Measurements from ENCODE around the gene MYRF.

The MYRF gene

DNA sequence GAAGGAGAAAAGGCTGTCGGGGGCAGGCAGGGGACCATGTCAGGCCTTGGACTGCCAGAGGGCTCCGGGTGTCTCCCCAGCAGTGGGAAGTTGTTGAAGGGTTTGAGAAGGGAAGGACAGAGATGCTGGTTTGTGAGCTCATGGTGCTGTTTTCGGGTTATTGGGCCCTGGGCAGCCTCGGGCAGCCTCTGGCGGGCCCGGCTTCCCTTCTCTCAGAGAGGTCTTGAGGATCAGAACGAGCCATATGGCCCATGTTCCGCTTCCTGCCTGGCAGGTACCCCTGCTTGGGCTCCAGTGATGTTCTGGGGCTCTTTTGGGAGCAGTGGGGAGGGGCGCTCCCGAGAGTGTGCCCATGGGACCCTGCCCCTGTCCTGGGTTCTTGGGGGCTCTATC, 9.8 kb downstream of the MYRF start:
- no peak for FAIRE-seq

DNA sequence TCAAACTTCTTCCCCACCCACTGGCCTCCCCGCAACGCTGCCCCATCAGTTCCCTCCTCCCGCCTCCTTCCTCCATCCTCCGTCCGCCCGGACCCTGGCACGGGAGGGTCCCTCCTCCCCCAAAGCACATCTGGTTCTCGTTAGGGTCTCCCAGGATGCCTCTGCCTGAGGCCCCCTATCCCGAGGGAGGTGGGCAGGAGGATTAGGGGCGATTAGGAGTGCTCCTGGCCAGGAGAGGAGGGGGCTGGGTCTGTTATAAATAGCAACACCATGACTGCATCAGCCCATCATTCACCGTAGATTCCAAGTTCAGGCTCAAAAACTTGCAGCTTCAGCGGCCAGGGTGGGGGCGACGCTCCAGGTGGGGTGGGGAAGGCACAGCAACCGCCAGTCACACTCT, 10.4 kb downstream of the MYRF start:
- FAIRE-seq = no peak

DNA sequence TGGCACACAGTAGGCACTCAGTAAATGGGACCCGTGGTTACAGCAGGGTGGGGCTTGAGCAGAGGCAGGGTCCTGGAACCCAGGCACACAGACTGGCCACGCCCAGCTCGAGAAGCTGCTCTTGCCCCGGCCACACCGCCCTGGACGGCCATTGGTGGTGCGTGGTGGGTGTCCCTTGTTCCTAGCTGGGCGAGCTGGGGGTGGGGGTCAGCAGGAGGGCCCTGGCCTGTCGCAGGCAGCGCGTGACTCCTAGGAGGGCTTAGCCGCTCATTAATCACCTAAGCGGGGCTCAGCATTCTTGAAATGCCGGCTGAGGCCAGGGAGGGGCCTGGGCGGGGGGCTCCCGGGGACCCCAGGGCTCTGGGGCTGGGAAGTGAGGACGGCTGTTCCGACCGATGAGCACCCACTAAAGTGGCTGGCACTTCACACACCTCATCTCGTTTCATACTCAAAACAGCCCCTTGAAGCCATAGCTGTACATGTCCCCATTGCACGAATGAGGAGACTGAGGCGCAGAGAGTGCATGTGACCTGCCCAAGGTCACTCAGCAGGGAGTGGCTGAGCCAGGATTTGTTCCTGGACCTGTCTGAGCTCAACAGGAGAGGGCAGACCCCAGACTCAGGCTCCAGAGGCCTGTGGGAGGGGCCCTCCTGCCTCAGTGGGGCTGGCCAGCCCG, 11.6 kb downstream of the MYRF start:
- FAIRE-seq = no peak

DNA sequence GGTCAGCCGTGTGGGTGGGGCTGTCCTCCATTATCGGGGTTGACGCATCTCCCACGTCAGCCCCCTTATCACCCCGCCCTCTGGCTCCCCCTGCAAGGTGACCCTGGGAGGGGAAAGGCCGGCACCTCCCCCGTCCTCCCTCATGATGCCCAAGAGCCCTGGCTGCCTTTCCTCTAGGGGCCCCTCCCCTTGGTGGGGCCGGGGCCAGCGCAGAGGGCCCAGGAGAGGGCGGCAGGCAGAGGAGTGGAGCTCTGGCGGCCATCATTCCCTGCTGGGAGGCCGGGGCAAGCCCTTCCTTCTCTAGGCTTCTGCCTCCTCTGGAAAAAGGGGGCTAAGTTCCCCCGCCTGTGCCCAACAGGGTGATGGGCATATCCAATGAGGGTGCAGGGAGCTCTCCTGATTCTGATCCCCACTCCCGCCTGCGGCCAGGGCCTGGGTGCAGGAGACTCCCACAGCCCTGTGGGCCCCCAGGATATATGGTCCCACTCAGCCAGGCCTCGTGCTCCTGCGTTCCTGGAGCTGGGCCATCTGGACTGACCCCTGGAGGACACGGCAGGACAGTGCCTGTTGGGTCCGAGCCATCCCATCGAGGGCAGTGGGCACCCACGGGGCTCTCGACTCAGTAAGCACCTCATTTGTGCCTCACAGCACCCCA, 12.3 kb downstream of the MYRF start:
- FAIRE-seq = no peak

DNA sequence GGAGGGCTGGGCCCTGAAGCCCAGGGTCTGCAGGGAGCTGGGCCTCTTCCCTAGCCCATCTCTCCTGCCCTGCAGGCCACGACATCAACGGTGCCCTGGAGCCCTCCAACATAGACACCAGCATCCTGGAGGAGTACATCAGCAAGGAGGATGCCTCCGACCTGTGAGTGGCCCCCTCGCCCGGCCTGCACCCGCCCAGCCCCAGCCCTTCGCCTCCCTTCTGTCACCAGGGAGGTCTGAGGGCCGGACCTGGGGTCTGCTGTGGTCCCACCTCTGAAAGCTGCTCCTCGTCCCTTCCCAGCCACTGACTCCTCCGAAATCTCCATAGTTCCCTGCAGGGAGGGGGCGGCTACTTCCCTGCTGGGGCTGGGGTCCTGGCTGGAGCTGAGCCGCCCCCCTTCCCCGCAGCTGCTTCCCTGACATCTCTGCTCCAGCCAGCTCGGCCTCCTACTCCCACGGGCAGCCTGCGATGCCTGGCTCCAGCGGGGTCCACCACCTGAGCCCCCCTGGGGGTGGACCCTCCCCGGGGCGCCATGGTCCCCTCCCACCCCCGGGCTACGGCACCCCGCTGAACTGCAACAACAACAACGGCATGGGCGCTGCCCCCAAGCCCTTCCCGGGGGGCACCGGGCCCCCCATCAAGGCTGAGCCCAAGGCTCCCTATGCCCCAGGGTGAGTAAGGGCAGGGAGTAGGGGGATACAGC, 13.3 kb downstream of the MYRF start:
- no peak for FAIRE-seq

DNA sequence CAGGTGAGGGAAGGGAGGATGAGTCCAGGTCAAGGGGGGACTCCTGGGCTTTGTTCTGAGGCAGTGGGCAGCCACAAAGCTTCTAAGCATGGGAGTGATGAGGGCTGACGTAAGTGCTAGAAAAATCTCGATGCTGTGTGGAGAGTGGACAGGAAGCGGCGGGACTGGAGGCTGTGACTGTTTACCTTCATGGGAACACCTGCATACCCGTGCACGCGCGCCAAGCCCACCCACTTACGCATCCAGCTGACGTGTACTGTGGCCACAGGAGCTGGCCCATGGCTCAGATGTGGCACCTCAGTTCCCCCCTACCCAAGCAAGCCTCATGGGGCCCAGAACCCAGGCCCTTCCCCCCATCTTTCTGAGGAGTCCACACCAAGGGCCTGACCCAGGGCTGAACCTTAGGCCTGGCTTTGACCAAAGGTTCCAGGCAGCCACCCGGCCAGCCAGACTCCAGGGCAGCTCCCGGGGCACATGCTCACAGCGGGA, 14.0 kb downstream of the MYRF start:
- FAIRE-seq = no peak

DNA sequence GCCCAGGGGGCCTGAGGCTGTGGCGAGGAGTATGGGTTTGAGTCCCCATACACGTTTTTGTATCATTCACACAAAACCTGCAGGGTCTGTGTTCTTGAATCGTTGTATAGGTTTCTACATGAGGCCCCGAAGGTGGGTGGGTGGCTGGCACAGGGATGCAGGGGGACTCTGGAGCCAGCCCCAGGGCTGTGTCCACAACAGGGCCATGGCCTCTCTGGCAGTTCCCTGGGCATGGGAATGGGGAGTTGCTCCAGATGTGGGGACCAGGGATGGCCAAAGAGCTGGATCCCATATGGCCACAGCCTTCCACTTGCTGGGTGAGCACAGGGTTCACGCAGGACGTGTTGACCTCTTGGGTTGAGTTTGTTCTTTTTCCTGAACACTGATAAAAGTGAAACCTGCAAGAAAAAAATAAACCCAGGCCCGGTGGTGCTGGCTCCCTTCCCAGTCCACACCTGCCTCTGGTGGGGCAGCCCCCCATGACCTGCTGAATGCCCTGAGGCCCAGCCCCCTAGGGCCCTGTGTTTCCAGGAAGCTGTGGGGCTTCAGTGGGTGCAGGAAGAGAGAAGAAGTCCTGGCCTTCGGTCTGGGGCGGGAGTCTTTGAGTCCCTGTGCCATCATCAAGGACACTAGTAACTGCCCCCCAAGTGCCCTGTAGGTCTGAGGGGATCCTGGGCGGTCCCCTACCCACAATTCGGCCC, 16.1 kb downstream of the MYRF start:
- no peak for FAIRE-seq

DNA sequence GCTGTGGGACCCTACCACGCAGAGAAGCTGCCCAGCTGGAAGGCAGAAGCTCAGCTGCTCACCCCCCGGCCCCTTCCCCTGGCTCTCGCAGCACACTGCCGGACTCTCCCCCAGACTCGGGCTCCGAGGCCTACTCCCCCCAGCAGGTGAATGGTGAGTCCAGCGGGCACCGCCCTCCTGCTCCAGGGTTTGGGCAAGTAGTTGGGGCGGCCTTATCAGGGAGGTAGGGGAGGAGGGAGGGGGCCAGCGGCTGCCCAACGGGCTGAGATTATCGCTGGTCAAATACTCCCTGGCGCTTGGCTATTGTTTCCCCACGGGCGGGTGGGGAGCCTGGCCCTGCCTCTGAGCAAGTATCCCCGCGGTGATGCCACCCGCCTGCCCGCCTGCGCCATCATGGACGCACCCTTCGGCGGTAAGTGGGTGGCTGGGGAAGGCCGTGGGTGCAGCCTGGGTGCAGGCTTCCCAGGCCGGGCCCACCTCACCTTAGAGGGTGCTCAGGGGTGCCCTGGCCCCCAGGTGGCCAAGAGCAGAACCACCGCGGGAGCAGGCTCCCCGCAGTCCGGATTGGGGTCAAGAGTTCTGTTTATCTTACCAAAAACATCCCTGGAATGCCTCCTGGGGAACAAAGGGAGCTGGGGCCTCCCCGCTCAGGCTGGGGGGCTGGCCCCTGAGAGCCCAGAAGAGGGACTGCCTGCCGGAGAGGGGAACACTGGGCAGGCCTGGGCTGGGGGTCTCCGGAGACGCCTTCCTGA, 16.9 kb downstream of the MYRF start:
- no peak for FAIRE-seq

DNA sequence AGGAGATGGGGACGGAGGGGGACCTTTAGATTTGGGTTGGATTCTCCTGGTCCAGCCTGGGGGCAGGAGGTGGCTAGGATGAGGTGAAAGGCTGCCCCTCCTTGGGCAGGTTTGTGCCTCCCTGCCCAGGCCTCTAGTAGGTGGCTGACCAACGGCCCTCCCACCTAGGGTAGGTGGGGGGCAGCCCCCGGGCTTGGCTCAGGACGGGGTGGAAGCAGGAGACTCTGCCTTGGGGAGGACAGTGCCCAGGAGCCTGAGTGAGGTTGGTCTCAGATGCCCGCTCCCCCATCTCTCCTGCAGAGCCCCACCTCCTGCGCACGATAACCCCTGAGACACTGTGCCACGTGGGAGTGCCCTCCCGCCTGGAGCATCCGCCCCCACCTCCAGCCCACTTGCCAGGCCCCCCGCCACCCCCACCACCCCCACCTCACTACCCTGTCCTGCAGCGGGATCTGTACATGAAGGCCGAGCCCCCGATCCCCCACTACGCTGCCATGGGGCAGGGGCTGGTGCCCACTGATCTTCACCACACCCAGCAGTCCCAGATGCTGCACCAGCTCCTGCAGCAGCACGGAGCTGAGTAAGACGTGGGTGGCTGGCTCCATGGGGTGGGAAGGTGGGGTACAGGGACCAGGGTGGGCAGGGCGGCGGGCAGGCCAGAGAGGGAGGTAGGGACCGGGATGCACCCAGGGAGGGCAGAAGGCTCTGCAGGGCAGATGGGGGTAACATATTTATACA, 17.7 kb downstream of the MYRF start:
- FAIRE-seq = no peak

DNA sequence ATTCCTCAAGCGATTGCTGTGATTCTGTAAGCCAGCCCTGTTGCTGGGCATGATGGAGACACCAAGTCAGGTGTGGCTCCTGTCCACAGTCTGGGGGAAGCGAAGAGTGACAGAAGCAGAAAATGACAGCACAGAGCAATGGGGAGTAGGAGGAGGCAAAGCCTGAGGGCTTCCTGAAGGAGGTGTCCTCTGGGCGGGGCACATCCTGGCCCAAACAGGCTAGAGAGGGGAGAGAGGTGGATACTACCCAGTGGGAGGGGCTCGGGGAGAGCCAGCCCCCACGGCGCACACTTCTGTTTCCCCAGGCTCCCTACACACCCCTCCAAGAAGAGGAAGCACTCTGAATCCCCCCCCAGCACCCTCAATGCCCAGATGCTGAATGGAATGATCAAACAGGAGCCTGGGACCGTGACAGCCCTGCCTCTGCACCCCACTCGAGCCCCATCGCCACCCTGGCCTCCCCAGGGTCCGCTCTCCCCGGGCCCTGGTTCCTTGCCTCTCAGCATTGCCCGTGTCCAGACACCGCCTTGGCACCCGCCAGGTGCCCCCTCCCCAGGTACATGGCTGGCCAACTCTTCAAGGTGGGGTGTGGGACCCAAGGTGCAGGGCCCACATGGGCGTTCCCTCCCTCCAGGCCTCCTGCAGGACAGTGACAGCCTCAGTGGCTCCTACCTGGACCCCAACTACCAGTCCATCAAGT, 18.9 kb downstream of the MYRF start:
- no peak for FAIRE-seq

DNA sequence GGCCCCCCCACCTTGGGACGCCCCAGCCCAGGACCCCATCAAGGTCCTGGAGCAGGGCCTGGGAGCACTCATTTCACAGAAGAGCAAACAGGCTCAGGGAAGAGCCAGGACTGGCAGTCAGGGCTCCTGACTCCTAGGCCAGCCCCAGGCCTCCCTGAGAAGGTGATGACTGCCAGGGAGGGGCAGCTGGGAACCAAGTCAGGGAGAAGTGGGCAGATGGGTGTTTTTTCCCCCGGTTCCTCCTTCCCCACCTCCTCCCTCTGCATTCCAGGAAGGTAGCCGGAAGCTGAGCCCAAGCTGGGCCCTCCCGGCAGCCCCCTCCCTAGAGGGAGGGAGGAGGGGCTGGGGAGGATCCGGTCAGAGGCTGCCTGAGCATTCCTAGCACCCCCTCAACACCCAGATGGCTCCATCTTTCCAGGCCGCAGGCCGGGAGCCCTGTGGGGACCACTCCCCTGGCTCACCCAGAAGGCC, 19.6 kb downstream of the MYRF start:
- no peak for FAIRE-seq

DNA sequence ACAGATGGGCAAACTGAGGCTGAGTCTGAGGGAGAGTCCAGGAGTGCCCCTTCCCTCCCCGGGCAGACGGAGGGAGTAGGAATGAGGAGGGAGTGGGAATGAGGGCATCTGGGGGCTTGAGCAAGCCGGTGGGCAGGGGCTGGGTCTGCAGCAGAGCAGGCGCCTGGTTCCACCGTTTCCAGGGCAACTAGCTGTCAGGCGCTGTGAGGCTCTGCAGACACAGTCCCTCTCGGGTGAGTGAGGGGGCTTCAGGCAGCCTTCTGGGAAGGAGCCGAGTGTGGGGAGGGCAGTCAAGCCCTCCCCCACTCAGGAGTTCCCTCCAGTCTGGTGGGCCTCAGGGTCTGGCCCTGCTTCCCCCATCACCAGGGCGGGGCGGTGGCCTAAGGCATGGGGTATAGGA, 20.9 kb downstream of the MYRF start:
- FAIRE-seq = no peak

DNA sequence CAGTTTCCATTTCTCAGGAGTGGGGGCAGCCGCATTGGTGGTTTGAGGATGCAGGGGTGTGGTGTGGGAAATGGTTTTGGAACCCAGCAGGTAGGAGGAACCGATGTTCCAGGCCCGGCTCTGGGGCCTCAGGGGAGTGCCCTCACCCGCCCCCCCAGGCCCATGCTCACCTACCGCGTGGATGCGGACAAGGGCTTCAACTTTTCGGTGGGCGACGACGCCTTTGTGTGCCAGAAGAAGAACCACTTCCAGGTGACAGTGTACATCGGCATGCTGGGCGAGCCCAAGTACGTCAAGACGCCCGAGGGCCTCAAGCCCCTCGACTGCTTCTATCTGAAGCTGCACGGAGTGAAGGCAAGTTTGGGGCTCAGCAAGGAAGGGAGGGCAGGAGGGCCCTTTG, 21.4 kb downstream of the MYRF start:
- no peak for FAIRE-seq

DNA sequence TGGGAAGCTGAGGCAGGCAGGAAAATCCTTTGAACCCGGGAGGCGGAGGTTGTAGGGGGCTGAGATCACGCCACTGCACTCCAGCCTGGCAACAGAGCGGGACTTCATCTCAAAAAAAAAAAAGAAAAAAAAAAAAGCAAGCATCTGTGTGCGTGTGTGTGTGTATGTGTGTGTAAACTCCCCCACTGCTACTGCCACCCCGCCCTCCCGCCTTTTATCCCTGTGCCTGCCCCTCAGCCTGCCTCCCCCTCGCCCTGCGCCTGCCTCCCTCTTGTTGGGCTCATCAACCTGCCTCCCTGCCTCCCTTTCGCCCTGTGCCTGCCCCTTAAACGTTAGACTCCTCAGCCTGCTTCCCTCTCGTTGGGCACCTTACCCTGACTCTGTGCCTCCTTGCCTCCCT, 22.0 kb downstream of the MYRF start:
- FAIRE-seq = no peak

DNA sequence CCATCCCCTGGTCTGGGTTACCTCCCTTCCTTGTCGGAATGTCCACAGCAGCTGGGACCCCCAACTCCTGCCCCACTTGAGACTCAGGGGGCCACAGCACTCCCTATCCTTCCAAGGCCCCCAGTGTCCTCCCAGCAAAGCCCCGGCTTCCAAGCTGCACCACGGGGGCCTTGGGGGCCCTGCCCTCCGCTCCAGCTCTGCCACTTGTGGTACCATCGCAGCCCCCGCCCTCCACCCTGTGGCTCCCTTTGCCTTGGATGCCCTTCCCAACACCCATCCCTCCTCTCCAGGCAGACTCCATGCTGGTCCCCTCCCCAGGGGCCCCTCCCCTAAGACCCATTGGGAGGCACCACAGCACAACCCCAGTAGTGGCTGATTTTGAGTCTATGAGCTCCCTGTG, 22.7 kb downstream of the MYRF start:
- FAIRE-seq = no peak

DNA sequence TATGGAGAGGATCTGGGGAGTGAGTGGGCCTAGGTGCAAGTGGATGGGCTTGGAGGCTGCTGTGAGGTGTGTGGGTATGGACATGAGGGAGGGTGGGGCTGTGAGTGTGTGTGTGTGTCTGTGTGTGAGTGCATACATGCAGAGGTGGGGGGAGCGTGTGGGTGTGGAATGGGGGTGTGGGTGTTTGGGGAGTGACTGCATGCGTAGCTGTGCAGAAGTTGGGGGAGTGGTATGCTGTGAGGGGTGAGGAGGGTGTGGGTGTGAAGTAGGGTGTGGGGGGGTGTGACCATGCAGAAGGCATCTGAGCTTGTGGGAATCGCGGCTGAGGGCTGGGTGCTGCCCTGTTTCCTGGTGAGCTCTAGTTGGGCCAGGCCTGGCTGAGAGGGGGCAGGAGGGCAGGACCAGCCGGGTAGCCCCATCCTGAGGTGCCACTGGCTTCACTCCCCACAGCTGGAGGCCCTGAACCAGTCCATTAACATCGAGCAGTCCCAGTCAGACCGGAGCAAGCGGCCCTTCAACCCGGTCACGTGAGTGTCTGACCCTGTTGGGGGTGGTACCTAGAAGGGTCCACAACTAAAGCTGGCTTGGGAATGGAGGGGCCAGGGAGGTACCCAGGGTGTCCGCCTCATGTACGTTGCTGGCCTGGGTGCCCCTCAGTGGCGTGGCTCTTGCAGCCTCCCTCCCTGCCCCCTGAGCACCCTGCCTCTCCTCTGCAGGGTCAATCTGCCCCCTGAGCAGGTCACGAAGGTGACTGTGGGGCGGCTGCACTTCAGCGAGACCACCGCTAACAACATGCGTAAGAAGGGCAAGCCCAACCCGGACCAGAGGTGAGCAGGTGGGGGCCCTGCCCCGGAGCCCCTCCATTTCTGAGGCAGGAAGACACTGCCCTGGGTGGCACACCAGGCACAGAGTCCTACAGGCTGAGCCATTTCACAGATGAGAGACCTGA, 23.4 kb downstream of the MYRF start:
- FAIRE-seq = no peak

DNA sequence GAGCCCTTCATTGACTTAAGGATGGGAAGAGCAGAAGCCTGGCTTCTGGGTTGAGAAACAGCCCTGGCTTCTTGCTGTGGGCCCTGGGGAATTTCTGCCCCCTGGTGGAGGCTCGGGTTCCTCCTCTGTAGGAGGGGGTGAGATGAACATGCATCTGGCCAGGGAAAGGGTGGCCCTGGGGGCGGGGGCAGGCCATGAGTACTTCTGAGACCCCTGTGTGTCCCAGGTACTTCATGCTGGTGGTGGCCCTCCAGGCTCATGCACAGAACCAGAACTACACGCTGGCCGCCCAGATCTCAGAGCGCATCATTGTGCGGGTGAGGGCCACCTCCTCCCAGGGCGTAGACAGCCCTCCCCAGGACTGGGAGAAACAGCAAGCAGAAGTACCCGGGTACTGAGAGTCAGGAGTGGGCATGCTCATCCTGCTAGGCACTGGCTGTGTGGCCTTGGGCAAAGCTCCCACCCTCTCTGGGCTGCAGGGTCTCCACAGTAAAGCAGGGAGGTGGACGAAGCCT, 24.2 kb downstream of the MYRF start:
- FAIRE-seq = no peak

DNA sequence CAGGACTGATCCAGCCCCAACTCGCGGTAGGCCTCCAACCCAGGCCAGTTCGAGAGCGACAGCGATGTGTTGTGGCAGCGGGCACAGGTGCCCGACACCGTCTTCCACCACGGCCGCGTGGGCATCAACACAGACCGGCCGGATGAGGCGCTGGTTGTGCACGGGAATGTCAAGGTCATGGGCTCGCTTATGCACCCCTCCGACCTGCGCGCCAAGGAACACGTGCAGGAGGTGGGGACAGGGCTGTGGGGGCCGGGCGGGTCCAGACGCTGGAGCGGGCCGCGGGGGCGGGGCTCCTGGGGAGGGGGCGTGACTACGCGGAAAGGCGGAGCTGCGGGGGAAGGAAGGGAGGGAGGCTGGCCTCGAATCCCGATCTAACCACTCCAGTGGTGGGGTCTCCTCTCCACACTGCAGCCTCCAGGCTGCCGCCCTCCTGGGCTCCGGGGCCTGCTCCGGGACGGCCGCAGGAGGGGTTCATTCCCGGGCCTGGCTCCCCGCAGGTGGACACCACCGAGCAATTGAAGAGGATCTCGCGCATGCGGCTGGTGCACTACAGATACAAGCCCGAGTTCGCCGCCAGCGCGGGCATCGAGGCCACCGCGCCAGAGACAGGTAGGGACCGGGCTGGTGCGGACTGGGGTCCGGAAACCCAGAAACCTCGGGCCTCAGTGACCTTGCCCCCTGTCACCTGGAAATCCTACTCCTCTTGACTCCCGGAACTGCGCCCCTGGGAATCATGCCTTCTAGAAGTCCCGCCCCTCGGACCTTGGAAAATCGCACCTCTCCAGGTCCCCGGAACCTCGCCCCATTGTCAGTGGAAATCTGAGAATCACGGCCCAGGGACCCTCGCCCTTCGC, 25.0 kb downstream of the MYRF start:
- FAIRE-seq = no peak

Data from endometrium (tissue), 2 donors.